Posterior cingulate gyrus (tissue), 11 donors: Measurements from ENCODE around the gene SEMA3E.
"Not testable (repeated sequence)": the region's sequence is repeated elsewhere in the genome, so short reads cannot be mapped to it uniquely, and the experiment has no call there.

Source experiments
- DNase-seq, 10 donors: peaks; one replicate each; pipeline versions ENCODE4 v3.0.0 to v3.0.0-alpha.2; 2020 to 2021; ENCODE audit warnings: mixed read lengths in 3 of 10
- intact Hi-C: fragments of 100-400 bp; cut with DNase I; formaldehyde crosslinking; loops from one replicate; pipeline ENCODE4 v1.15.1; 2023

SEMA3E gene

GRCh38 chr7:83459101-83459929, 189.6 kb downstream of the SEMA3E start:
- DNase-seq, intact Hi-C loops: not testable (repeated sequence)

- intact Hi-C loops = no loop called here
- no peak for DNase-seq
These were observed 191.7 kb downstream of the SEMA3E start for GRCh38 chr7:83457022-83457892.

DNA sequence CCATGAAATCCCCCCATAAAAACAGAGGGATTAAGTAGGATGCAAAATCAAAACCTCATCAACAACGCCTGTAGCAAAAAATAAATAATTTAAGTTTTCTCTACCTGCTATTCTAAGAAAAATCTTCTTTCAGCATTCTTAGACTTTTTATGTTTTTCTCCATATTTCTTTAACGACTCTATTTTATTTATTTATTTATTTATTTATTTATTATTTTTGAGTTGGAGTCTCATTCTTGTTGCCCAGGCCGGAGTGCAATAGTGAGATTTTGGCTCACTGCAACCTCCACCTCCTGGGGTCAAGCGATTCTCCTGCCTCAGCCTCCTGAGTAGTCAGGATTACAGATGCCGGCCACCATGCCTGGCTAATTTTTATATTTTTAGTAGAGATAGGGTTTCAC, 192.5 kb downstream of the SEMA3E start:
- DNase-seq = no peak
- intact Hi-C loops = no loop called here

DNA sequence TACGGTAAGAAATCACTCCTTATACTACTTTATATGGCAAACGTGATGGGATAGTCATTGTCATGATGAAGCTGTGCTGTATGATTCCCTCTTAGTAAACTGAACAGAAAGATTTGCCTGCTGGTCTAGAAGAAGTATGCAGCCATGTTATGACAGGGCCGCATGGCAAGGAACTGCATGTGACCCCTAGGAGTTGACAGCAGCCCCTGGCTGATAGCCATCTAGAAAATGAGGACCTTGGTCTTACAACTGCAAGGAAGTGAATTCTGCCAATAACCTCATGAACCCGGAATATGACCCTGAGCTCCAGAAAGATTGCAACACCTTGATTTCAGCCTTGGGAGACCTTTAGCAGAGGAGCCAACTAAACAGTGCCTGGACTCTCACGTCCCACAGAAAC, 193.3 kb downstream of the SEMA3E start:
- no peak for DNase-seq
- intact Hi-C loops = no loop called here

DNA sequence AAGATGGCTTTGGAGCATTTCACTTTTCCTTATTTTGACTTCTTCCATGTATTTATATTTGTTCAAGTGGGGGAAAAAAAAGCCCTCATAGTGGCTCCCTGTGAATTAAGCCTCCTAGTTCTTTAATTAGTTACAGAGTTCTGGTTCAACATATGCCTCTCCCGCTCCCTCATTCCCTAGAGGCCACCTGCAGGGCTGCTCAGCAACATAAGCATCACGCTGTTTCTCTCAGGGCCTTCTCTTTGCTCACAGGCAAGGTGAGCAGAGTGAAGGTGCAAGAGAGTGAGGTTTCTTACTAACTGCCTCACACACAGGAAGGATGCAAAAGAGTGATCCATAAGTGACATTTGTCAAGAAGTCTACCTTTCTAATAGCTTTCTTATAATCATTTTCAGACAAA, 196.7 kb downstream of the SEMA3E start:
- intact Hi-C loops = no loop called here

GRCh38 chr7:83451501-83452045, 197.4 kb downstream of the SEMA3E start:
- DNase-seq = no peak

More for the DNA sequence above, 196.7 kb downstream of the SEMA3E start:
- no peak for DNase-seq

GRCh38 chr7:83449781-83450180, 199.2 kb downstream of the SEMA3E start:
- no peak for DNase-seq
- intact Hi-C loops = no loop called here

More at GRCh38 chr7:83451501-83452045, 197.4 kb downstream of the SEMA3E start:
- intact Hi-C loops = no loop called here

- DNase-seq = no peak
- intact Hi-C loops = no loop called here
These were observed 201.3 kb downstream of the SEMA3E start for GRCh38 chr7:83447681-83448080.

- DNase-seq = no peak
- intact Hi-C loops = no loop called here
These were observed 202.8 kb downstream of the SEMA3E start for GRCh38 chr7:83446102-83446669.

DNA sequence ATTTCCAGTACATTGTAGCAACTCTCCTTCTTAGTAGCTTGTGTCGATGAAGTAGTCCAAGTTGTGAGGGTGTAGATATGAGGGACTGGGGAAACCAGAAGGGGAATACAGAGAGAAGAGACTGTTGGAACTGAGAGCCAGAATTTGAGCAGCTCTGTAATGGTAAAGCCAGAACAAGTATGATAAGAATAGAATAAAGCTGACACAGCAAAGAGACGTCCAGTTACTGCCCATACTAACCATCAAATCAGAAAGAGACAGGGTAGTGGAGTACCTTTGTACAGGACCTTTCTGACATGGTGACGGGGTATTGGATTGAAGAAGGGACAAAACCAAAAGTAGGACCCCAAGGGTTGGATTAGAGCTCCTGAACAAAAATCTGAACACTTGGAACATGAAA, 206.0 kb downstream of the SEMA3E start:
- DNase-seq = no peak
- intact Hi-C loops = no loop called here

DNA sequence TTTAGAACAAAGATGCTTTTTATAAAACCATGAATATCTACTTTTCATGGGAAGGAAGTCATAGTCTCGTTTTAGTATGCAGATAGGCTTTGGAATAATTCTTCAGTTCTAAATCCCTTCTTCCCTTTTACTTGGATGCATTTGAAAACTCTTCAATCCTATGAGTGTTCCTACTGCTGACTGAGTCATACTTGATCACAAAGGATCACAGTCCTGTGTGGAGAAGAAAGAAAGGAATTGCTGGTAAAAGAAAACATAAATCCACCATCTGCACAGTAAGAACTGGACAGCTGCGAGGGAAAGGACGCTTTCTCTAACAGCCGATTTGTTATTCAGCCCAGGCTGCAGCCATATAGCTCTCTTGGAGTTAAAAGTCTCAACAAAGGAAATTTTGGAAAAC, 209.9 kb downstream of the SEMA3E start:
- intact Hi-C loops = no loop called here
- no peak for DNase-seq

GRCh38 chr7:83430289-83430688, 218.7 kb downstream of the SEMA3E start:
- intact Hi-C loops = not testable (repeated sequence)

GRCh38 chr7:83429493-83429892, 219.4 kb downstream of the SEMA3E start:
- intact Hi-C loops = no loop called here
- no peak for DNase-seq

More at GRCh38 chr7:83430289-83430688, 218.7 kb downstream of the SEMA3E start:
- not testable (repeated sequence) for DNase-seq

DNA sequence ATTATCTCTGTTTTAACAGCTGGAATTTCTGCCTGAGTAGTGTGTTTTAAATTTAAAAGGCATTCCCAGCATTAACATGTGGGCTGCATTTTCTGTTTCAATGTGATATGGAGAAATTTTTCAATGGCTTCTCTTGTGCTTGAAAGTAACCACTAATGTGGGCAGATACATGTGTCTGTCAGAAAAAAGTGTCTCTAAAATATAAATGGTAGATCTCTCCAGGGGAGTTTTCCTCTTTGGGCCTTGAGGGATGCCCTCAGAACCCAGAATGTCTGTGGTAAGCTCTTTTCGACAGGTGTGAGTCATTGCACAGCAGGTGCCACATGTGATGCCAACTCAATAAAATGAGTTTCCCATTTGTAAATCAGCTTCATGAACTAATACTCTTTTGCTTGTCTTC, 221.1 kb downstream of the SEMA3E start:
- intact Hi-C loops = no loop called here
- no peak for DNase-seq

GRCh38 chr7:83426325-83426724, 222.6 kb downstream of the SEMA3E start:
- intact Hi-C loops = no loop called here
- DNase-seq = no peak

- intact Hi-C loops = no loop called here
- DNase-seq = no peak
These were observed 229.9 kb downstream of the SEMA3E start for GRCh38 chr7:83419013-83419412.

DNA sequence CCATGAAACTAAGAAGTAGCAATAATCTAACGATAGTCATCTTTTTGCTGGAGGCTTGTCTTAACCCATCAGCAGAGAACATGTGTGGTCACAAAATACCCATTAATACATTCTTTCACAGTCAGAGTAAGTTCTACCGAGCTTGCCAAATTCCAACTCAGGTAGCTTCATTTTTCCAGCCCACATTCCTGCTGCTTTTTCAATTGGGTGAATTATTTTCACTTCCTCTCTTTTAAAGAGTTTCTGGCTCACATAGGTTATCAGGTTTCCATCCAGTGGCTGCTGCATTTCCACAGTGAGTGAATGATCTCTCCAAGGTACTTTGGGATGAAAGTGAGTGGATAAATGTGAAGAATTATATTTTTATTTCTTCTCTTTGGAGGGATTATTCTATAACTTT, 233.1 kb downstream of the SEMA3E start:
- no peak for DNase-seq
- intact Hi-C loops = no loop called here

DNA sequence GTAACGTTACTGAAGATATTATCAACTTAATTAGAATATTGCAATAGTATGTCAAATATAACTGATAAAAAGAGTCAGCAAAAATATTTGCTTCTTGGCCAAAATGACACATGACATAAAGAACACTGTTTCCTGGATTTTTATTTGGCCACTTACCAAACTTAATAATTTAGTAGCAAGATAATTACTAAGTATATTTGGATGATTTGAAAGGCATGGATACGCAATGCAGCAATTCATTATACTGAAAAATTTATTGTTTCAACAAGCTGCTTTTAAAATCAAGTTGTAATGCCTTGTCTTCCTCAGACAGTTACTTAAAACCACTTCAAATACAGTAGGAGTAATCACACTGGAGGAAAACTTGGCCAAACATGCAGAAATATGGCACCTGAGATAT, 234.0 kb downstream of the SEMA3E start:
- DNase-seq = no peak

DNA sequence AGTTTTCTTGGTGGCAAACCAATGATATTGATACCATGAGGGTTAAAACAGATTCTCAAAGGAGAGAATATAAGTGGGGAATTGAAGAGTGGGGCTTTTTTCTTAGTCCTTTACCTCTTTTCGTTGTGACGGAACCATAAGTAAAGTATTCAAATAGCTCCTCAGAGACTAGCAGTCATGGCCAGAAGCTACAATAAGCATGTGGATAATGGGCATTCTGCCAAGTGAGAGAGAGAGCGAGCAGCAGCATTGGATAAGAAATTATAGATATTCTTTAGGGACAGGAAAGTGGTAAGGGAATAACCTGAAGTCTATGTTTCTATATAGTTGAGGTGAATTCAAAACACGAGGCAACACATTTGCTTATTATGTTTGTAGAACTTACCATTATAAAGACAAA, 235.1 kb downstream of the SEMA3E start:
- DNase-seq = no peak

More for the DNA sequence above, 234.0 kb downstream of the SEMA3E start:
- intact Hi-C loops = loop anchor here (5.0 kb wide), 1 partner anchor 532 kb away; no protein-coding TSS in a partner anchor

GRCh38 chr7:83413424-83413823, 235.5 kb downstream of the SEMA3E start:
- no peak for DNase-seq
- intact Hi-C loops = loop anchor here (5.0 kb wide), 1 partner anchor 534 kb away; no protein-coding TSS in a partner anchor

More for the DNA sequence above, 235.1 kb downstream of the SEMA3E start:
- intact Hi-C loops = loop anchor here (5.0 kb wide), 1 partner anchor 533 kb away; no protein-coding TSS in a partner anchor
